ENCODE measurements around the gene CAMK2N1. TPM values are rescaled to one million over a fixed set of nuclear protein-coding genes. Genes with fewer than 3 reads are reported as not detected.

The CAMK2N1 gene
- total and polyA plus RNA-seq, 2 of the 13 experiments (the other 11 are each of a cell fraction or from before 2014, with no cell fraction given) = 38.0 to 38.6 TPM

- peaks cover 1 to 16% of the 10 kb centered on the region in 2 experiments; a peak in 3 of 5 replicates for H3K27me3 ChIP-seq (ENCODE audit: control insufficient read depth in 1 of 2, insufficient read depth in 2 of 2, low read length in 2 of 2)
- peak overlapping the region; percentile 74 to 96 (median 89) for H3K4me3 ChIP-seq (replicated peaks in 1 of 3; ENCODE audit: insufficient read depth in 1 of 3, low read depth in 2 of 3, low read length in 3 of 3)
- peaks cover 3 to 8% of the 10 kb centered on the region in 2 experiments; a peak in 3 of 5 replicates for H3K36me3 ChIP-seq (replicated peaks in 1 of 2; ENCODE audit: control insufficient read depth in 1 of 2, insufficient read depth in 2 of 2, low read length in 2 of 2)
- H2AFZ ChIP-seq (ENCODE audit: low read length) = peak overlapping the region; percentile 68
- no peaks in the 10 kb centered on the region for H4K20me1 ChIP-seq (ENCODE audit: insufficient read depth, low read length)
- peaks cover 21% of the 10 kb centered on the region for H3K4me1 ChIP-seq (ENCODE audit: insufficient read depth, low read length)
- in situ Hi-C loops (cut with HindIII; ENCODE audit: extremely low pct_ligation_motif_present, low pct_unique_long_range_greater_than_20kb) (no loop called here), intact Hi-C loops (cut with micrococcal nuclease; ENCODE audit: unreplicated experiment) (no loop called here)
- POLR2A ChIA-PET = interaction anchor here (0.9 to 2.1 kb wide), 8 partner anchors 9 to 126 kb away, joined by 3 to 12 read pairs (median 4); partner anchors contain the start of genes CAMK2N1 and FAM43B
- peak overlapping the region; percentile 86 for H3K9ac ChIP-seq (ENCODE audit: insufficient read depth, low read depth, low read length)
- no peak for FAIRE-seq
- peak overlapping the region; percentile 87 for H3K4me2 ChIP-seq (ENCODE audit: low read depth, low read length)
- H3K9me3 ChIP-seq (ENCODE audit: low read length) = no peaks in the 10 kb centered on the region
- peaks cover 35% of the 10 kb centered on the region for H3K79me2 ChIP-seq (ENCODE audit: insufficient read depth, low read length)
- peak overlapping the region; percentile 71 for H3K27ac ChIP-seq (ENCODE audit: extremely low read length, insufficient read depth, low read length)
- no peak for ATAC-seq
- BruUV-seq (replicated peaks) = TSS peak; percentile 87
- no peak for DNase-seq (ENCODE audit: low spot score)
- CTCF ChIA-PET (ENCODE audit: low intra/inter-chr PET ratio, low total read pairs) = no interaction called here
- WGBS (ENCODE audit: low lambda C conversion rate) = 58% methylated on average over 5 of the region's 5 CpGs
- TF ChIP-seq CHD2 (IDR thresholded peaks at IDR 0.05; ENCODE audit: low read depth, low read length) (no peak), ZNF841 (CRISPR knock-in tag; IDR thresholded peaks at IDR 0.05; ENCODE audit: borderline replicate concordance) (no peak), HNF4A (CRISPR knock-in tag; IDR thresholded peaks at IDR 0.05) (no peak), ZNF512B (CRISPR knock-in tag; IDR thresholded peaks at IDR 0.05; ENCODE audit: borderline replicate concordance) (no peak), HMG20A (CRISPR knock-in tag; IDR thresholded peaks at IDR 0.05; ENCODE audit: borderline replicate concordance) (no peak), ZNF224 (CRISPR knock-in tag; IDR thresholded peaks at IDR 0.05) (no peak), ZNF441 (CRISPR knock-in tag; IDR thresholded peaks at IDR 0.05; ENCODE audit: borderline replicate concordance) (no peak), DRAP1 (CRISPR knock-in tag; IDR thresholded peaks at IDR 0.05) (no peak), NRL (CRISPR knock-in tag; IDR thresholded peaks at IDR 0.05; ENCODE audit: borderline replicate concordance) (no peak), ZNF770 (CRISPR knock-in tag; IDR thresholded peaks at IDR 0.05) (no peak; the same call in 1 of the 2 replicates), HOXA9 (CRISPR knock-in tag; IDR thresholded peaks at IDR 0.05; ENCODE audit: borderline replicate concordance) (no peak), ZNF331 (CRISPR knock-in tag; IDR thresholded peaks at IDR 0.05) (no peak), SETDB1 (CRISPR knock-in tag; IDR thresholded peaks at IDR 0.05; ENCODE audit: borderline replicate concordance) (no peak), ZNF629 (CRISPR knock-in tag; conservative IDR thresholded peaks at IDR 0.05) (peak; percentile 64; the same call in 1 of the 2 replicates), CHD4 (IDR thresholded peaks at IDR 0.05; ENCODE audit: borderline replicate concordance, low read length) (0 out of 2 replicates have a peak, but pooled peaks have one; percentile 44), ZNF562 (CRISPR knock-in tag; IDR thresholded peaks at IDR 0.05; ENCODE audit: borderline replicate concordance) (no peak), ZNF672 (CRISPR knock-in tag; IDR thresholded peaks at IDR 0.05) (no peak), ZXDC (CRISPR knock-in tag; IDR thresholded peaks at IDR 0.05) (no peak)
Observed at GRCh38 chr1:20508411-20508771, 22.4 kb upstream of the CAMK2N1 start.
